Measurements from ENCODE around the gene ARHGEF40. TPM values are rescaled to one million over a fixed set of nuclear protein-coding genes. Genes with fewer than 3 reads are reported as not detected.

The ARHGEF40 gene
- total RNA-seq (2022) (3.6 and 6.7 TPM in 2 replicates), Bru-seq, nascent RNA (percentile 33 among the genes with signal in this experiment), BruChase-seq, experiment 1, labeled RNA remaining after a 6-hour chase (percentile 41 among the genes with signal in this experiment), BruChase-seq, experiment 2, labeled RNA remaining after a 2-hour chase (percentile 38 among the genes with signal in this experiment)
- long read RNA-seq, full-length matches to known transcripts = 4 of 11 reads
- long read RNA-seq, partial matches to known transcripts = 1 of 11 reads
- long read RNA-seq, other reads (novel, unspliced or antisense) = 6 of 11 reads

DNA sequence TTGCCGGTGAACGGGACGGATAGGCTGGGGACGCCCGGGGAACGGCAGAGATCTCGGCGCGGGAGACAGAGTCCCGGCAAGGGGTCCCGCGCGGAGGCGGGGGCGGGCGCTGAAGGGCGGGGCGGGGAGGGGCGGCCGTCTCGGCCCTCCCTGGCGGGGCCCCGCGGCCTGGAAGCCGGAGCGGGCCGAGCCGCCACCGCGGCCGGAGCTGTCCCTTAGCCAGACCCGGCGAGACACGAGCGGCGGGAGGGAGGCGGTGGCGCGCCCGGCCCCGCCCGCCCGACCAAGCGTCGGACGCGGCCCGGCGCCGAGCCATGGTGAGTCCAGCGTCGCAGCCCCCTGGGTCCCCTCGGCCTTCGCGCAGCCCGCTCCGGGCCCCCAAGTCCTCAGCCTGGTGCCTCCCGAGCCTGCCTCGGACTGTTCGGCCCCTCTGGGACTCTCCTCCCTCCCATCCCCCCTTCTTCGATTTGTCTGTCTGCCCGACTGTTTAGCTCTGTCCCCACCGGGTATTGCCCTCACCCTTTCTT, at the start of gene ARHGEF40:
Gene ARHGEF40, plus strand, starts transcription at position 222 of the 527 bp plus-strand sequence. Its CDS starts 93 bp downstream, at position 315.
- POLR2A ChIA-PET = interaction anchor here (0.5 to 3.7 kb wide), 10 partner anchors 13 to 1861 kb away, joined by 3 to 38 read pairs (median 4); partner anchors contain the start of gene RNASE8
- intact Hi-C loops (cut with micrococcal nuclease) = no loop called here
- peak within 1 kb of the TSS; percentile 54 for H3K27ac Mint-ChIP-seq (ENCODE audit: low read depth, unreplicated experiment)
- CTCF ChIA-PET = interaction anchor here (0.7 to 6.3 kb wide), 18 partner anchors 8 to 122 kb away, joined by 3 to 82 read pairs (median 6); no protein-coding TSS in a partner anchor
- peaks cover 26% of the 10 kb centered on the region for H3K4me1 Mint-ChIP-seq (ENCODE audit: insufficient read depth, unreplicated experiment)
- H3K27me3 Mint-ChIP-seq (ENCODE audit: insufficient read depth, unreplicated experiment) = peaks cover 9% of the 10 kb centered on the region
- peak within 1 kb of the TSS; percentile 83 for H3K4me3 Mint-ChIP-seq (ENCODE audit: unreplicated experiment)
- DNase-seq (ENCODE audit: unreplicated experiment) = peak; percentile 42
- no peaks in the 10 kb centered on the region for H3K9me3 Mint-ChIP-seq (ENCODE audit: unreplicated experiment)
- peaks cover 12% of the 10 kb centered on the region for H3K36me3 Mint-ChIP-seq (ENCODE audit: insufficient read depth, unreplicated experiment)
- BruUV-seq (replicated peaks) = no TSS peak
- no peak for TF ChIP-seq CTCF (IDR thresholded peaks at IDR 0.05; ENCODE audit: unreplicated experiment)

GRCh38 chr14:21020977-21021545, 49.0 kb upstream of the ARHGEF40 start:
- POLR2A ChIA-PET = interaction anchor here (0.6 to 0.8 kb wide), 2 partner anchors 16 to 19 kb away, joined by 3 read pairs; no protein-coding TSS in a partner anchor

DNA sequence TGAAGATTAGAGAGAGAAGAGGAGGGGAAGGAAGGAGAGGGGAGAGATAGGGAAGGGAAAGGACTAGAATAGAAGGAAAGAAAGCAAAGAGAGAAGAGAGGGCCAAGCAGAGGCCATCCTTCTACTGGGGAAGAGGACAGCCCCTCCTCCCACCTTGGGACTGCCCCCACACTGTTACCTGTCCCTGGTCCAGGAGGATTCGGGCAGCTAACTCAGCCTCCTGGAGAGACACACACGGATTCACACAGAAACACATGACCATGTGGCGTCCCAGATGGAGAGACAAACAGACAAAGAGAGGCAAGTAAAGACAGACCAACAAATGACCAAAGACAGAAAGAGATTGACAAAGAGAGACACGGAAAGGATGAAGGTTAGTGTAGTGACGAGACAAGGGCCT, 47.4 kb upstream of the ARHGEF40 start:
- no TSS peak for BruUV-seq (replicated peaks)
- Mint-ChIP-seq H3K27me3 (ENCODE audit: insufficient read depth, unreplicated experiment) (peaks cover 20% of the 10 kb centered on the region), H3K4me1 (ENCODE audit: insufficient read depth, unreplicated experiment) (no peaks in the 10 kb centered on the region), H3K4me3 (ENCODE audit: unreplicated experiment) (no peak overlapping the region), H3K27ac (ENCODE audit: low read depth, unreplicated experiment) (no peak overlapping the region), H3K36me3 (ENCODE audit: insufficient read depth, unreplicated experiment) (no peaks in the 10 kb centered on the region), H3K9me3 (ENCODE audit: unreplicated experiment) (no peaks in the 10 kb centered on the region)
- intact Hi-C loops (cut with micrococcal nuclease) = no loop called here
- POLR2A ChIA-PET = interaction anchor here (0.6 kb wide), 1 partner anchor 61 kb away, joined by 5 read pairs; no protein-coding TSS in a partner anchor
- TF ChIP-seq CTCF (IDR thresholded peaks at IDR 0.05; ENCODE audit: unreplicated experiment) = no peak
- no peak for DNase-seq (ENCODE audit: unreplicated experiment)
- CTCF ChIA-PET = interaction anchor here (1.2 to 14.8 kb wide), 5 partner anchors 8 to 167 kb away, joined by 4 to 391 read pairs (median 25); partner anchors contain the start of gene RNASE7

More at GRCh38 chr14:21020977-21021545, 49.0 kb upstream of the ARHGEF40 start:
- DNase-seq (ENCODE audit: unreplicated experiment) = no peak
- CTCF ChIA-PET = interaction anchor here (0.7 to 14.8 kb wide), 9 partner anchors 11 to 87 kb away, joined by 4 to 391 read pairs (median 7); partner anchors contain the start of genes RNASE7 and TMEM253
- intact Hi-C loops (cut with micrococcal nuclease) = no loop called here
- no TSS peak for BruUV-seq (replicated peaks)
- H3K9me3 Mint-ChIP-seq (ENCODE audit: unreplicated experiment) = no peaks in the 10 kb centered on the region
- no peaks in the 10 kb centered on the region for H3K4me1 Mint-ChIP-seq (ENCODE audit: insufficient read depth, unreplicated experiment)
- H3K4me3 Mint-ChIP-seq (ENCODE audit: unreplicated experiment) = no peak overlapping the region
- no peak overlapping the region for H3K27ac Mint-ChIP-seq (ENCODE audit: low read depth, unreplicated experiment)
- H3K36me3 Mint-ChIP-seq (ENCODE audit: insufficient read depth, unreplicated experiment) = no peaks in the 10 kb centered on the region
- H3K27me3 Mint-ChIP-seq (ENCODE audit: insufficient read depth, unreplicated experiment) = peaks cover 20% of the 10 kb centered on the region
- TF ChIP-seq CTCF (IDR thresholded peaks at IDR 0.05; ENCODE audit: unreplicated experiment) = no peak

DNA sequence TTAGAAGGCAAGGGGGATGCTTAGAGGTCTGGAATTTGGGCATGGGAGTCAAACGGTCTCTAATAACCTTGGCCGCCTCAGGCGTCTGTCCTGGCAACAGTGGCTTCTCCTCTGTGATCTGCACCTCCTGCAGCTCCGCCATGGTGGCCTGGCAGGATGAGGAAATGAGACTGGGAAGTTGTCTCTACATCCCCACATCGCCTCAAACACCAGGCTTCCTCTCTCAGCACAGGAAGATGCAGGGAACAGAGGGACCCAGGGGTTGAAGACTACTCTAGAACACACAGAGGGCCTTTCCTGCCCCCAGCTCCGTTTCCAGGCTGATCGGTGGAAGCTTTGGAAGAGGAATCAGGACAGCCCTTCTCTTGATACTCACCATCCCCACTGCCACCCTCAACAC, 46.9 kb upstream of the ARHGEF40 start:
- TF ChIP-seq CTCF (IDR thresholded peaks at IDR 0.05; ENCODE audit: unreplicated experiment) = no peak

More for the DNA sequence above, 46.9 kb upstream of the ARHGEF40 start:
- Mint-ChIP-seq H3K36me3 (ENCODE audit: insufficient read depth, unreplicated experiment) (no peaks in the 10 kb centered on the region), H3K9me3 (ENCODE audit: unreplicated experiment) (no peaks in the 10 kb centered on the region), H3K4me1 (ENCODE audit: insufficient read depth, unreplicated experiment) (no peaks in the 10 kb centered on the region), H3K4me3 (ENCODE audit: unreplicated experiment) (no peak overlapping the region), H3K27ac (ENCODE audit: low read depth, unreplicated experiment) (no peak overlapping the region), H3K27me3 (ENCODE audit: insufficient read depth, unreplicated experiment) (peaks cover 20% of the 10 kb centered on the region)
- POLR2A ChIA-PET = no interaction called here
- CTCF ChIA-PET = interaction anchor here (0.6 to 14.8 kb wide), 8 partner anchors 8 to 168 kb away, joined by 3 to 391 read pairs (median 6); partner anchors contain the start of gene RNASE7
- no TSS peak for BruUV-seq (replicated peaks)
- intact Hi-C loops (cut with micrococcal nuclease) = no loop called here
- DNase-seq (ENCODE audit: unreplicated experiment) = no peak

Measured in MCF 10A (cell line).